Measurements from ENCODE around the gene PIGN.
"Not testable (repeated sequence)": the region's sequence is repeated elsewhere in the genome, so short reads cannot be mapped to it uniquely, and the experiment has no call there.

PIGN gene

DNA sequence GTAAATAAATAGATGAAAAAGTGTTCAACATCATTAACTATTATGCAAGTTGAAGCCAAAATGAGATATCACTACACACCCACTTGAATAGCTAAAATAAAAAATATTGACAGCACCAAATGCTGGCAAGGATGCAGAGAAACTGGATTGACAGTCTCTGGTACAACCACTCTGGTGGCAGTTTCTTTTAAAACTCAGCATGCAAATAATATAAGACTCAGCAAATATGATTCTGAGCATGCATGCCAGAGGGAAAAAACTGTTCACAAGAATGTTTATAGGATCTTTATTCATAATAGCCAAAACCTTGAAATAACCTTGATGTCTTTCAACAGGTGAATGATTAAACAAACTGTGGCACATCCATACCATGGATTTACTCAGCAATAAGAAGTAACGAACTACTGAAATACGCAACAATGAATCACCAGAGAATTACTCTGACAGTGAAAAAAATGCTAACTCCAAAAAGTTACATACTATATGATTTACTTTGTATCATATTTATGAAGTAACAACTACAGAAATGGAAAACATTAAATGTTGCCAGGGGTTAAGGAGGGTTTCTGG is 131.8 kb downstream of the PIGN start:
- DNase-seq (ENCODE audit: low spot score): no peak

DNA sequence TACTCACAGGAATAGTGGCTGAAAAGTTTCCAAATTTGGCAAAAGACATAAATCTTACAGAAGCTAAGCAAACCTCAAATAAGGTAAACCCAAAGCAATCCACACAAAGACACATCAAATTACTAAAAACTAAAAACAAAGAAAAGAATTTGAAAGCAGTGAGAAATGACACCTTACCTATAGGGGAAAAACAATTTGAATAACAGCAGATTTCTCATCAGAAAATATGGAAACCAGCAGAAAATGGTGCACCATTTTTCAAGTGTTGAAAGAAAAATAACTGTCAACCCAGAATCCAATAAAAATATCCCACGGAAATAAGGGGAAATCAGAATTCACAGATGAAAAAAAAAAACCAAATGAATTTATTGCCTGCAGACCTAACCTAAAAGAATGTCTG is 138.6 kb downstream of the PIGN start:
- no peak for DNase-seq (ENCODE audit: low spot score)

DNA sequence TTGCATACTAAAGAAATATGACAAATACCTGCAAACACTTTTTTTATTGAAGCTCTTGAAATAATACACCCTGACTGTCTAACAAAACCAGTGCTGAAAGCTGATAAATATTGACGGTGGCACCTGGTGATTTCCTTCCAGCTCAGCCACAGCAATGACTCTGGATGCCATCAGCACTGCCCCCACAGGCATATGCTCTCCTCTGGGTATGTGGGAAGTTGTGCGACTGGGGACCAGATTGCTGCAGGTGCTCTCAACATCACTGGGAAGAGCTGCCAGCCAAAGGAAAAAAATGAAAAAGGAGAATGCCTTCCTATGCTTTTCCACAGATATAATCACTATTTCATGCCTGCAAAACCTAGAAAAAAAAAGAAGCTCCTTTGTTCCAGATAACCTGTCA is 141.5 kb downstream of the PIGN start:
- no peak for DNase-seq (ENCODE audit: low spot score)

DNA sequence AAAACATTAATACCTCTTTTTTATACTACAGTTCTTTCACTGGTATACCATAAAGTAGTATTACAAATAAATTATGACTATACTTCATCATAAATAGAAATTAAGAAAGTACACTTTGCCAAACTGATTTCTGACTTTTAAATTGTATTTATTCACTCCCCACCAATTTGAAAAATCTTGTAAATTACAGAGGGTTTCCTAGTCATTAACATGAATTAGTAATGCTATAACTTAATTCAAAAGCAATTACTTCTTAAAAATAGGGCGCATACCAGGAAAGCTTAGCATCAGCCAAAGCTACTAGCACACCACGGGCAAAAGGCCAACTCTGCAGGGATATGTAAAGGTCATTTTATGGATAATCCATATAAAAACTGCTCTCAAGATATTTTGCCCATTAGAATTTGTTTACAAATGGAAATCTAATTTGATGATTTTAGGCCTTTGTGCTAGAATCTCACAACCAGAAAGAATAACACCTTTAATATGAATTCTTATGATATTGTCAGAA is 142.3 kb downstream of the PIGN start:
- DNase-seq (ENCODE audit: low spot score): no peak

DNA sequence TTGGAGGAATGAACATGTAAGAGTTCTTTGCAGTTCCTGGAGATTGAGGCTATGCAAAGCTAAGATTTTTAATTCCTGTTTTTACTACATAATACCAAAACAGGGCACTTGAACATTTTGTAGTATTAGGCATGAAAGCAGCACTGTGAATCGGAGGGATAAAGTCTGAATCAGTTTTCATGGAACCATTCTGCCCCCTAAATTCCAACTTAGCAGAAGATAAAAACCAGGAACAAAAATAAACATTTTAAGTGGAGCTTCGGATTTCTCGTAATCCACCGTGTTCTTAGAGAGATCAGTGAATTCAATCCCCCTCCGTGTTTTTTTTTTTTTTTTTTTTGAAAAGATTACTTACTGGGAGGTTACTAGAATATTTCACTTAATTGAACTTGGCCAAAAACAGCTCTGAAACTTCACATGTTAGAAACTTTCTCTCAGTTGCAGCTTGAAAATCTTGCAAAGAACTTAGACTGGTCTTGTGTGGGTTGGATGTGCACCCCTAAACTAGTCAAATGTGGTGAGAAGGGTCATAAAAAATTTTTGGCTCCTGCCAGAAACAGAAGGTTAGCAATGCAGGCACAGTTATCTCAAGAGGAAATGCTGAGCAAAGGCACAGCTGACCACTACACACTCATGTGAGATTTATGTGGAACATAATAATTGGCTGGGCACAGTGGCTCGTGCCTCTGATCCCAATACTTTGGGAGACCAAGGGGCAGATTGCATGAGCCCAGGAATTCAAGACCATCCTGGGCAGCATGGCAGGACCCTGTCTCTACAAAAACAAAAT is 148.7 kb downstream of the PIGN start:
- no peak for DNase-seq (ENCODE audit: low spot score)

DNA sequence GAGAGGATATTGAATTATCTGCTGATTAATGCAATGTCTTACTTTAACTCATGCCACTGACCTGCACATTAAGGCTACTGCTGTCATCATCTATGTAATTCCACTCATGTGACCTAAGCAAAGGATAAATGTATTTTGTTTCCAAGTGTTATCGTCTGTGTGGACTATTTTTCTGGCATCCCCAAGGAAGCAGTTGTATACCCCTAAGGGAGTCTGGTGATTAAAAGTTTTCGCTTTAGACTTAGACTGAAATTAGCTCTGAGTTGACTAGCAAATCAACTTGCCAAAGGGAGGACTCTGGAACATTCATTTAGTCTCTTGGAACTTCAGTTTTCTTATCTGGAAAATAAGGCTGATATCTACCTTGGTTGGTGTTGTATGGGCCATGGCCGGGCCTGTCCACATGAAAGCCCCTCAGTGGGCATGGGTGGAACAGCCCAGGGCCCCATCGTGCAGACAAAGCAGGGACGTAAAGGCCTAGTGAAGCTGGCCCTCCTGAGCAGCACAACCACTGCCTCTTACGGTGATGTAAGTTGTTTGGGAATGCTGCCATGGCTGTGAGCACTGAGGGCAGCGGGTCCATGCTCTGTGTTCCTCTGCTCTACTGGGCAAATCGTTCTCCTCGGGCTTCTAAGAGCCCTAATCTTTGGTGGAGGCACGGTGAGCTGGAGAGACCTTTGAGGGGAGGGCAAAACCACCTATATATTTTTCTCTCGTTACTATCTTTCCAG is 149.7 kb downstream of the PIGN start:
- DNase-seq (ENCODE audit: low spot score): no peak

GRCh38 chr18:62034286-62034685 is 152.6 kb downstream of the PIGN start:
- not testable (repeated sequence) for DNase-seq (ENCODE audit: low spot score)

- no peak for DNase-seq (ENCODE audit: low spot score)
These were observed 153.1 kb downstream of the PIGN start for GRCh38 chr18:62033756-62034155.

DNA sequence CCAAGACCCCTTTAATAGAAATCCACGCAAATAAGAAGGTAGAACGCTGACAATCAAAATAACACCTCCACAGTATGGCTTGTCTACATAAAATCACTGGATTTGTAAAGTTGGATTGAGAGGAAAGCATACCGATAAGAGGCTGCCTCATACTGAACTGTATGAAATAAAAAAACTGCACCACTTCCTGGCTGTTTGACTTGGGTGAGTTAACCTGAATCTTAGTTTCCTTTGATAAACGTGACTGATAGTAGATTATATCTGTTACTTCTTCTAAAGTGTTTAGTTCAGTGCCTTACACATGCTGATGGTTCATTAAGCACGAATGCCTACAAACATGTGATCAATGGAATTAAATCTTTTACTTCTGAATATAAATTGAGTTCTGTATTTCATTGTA is 153.6 kb downstream of the PIGN start:
- peak; percentile 2 for DNase-seq (ENCODE audit: low spot score)

DNA sequence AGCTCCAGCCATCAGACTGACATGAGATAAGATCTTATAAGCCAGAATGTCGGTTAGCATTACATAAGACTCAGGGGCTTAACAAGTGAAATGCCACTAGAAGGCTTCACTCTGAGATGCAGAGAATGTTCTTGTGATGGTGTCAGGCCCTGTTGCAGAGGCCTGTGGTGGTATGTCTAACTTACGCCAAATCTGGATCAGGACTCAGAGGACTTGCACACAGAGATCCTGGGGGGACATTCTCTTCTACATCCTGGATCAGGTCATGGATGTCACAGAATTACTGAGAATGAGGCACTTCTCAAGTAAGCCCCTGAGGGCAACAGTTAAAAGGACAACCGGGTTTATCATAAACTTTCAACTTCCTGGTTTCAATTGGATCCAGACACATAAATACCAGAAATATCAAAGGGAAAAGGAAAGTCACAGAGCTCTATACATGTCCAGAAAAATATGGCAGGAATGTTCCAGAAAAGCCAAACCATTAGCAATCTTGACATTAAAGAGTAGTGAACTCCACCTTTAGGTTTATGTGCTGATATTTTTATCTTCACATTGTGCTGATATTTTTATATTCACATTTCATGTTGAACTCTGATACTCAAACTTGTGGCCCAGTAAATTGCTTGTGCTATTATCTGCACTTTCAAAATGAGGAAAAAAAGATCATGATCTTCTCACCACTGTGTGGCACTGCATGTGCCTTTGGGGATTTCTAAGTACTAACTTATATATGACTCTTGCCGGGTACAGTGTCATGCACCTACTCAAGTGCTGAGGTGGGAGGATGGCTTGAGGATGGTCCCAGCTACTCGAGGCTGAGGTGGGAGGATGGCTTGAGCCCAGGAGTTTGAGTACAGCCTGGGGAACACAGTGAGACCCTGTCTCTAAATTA is 156.5 kb downstream of the PIGN start:
- DNase-seq (ENCODE audit: low spot score): no peak

- no peak for DNase-seq (ENCODE audit: low spot score)
These were observed 158.1 kb downstream of the PIGN start for GRCh38 chr18:62028715-62029114.

DNA sequence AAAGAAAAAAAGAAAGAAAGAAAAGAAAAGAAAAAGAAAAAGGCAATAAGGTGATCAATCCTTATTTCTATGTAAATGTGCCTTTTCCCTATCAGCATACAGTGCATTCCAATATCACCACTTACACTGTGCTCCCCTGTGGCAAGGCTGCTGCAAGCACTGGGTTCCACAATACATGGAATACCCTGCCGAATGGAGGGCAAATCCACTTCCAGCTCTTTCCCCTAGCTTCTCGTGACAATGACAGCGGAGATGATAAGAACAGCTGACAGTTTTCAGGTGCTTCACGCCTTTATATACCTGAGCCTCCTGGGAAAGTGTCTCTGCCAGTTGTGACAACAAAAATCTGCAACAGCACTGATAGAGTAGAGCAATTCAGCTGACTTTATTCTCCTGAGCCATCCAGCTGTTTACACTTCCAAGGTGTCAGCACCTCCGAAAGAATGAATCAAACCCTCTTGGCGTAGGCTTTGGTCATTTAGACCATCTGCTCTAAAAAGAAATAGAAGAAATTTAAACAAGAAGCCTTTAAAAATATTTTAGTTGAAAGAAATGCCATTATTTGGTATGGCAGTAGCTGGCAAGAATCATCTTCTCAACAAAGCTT is 158.8 kb downstream of the PIGN start:
- DNase-seq (ENCODE audit: low spot score): no peak

- DNase-seq (ENCODE audit: low spot score): no peak
These were observed 160.3 kb downstream of the PIGN start for GRCh38 chr18:62026586-62026985.

GRCh38 chr18:62024983-62025382 is 161.9 kb downstream of the PIGN start:
- DNase-seq (ENCODE audit: low spot score): no peak

- no peak for DNase-seq (ENCODE audit: low spot score)
These were observed 163.3 kb downstream of the PIGN start for GRCh38 chr18:62023536-62023935.

- no peak for DNase-seq (ENCODE audit: low spot score)
These were observed 168.2 kb downstream of the PIGN start for GRCh38 chr18:62018759-62019041.

DNA sequence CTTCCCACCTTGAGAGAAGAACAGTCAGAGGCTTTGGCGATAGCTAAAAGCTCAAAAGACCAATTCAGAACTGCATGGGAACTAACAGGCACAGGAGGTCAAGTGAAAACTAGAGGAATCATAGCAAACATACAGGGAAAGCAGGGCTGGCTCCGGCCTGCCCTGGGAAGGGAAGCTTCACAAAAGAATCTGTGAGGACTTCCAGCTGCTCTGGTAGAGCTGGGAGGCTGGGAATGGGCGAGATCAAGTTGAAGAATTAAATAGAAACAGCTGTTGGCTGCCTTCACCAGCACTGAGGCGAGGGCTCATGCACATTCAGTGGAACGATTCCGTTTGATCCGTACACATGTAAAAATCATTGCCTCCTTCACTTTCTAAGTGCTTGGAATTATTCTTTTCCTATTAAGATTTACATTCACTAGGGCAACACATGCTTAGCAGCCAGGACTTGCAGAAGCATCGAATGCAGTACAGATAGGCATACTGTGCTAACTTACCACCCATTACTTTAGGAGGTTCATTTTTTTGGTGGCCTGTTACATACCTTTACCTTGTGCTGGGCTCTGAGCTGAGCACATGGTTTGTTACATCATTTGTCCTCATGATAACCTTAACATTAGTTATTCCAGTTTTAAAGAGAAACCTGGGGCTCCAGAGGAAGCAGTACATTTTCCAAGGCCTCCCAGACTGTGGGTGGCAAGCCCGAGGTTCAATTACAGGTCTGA is 168.7 kb downstream of the PIGN start:
- no peak for DNase-seq (ENCODE audit: low spot score)

GRCh38 chr18:62017618-62018017 is 169.2 kb downstream of the PIGN start:
- DNase-seq (ENCODE audit: low spot score): no peak

DNA sequence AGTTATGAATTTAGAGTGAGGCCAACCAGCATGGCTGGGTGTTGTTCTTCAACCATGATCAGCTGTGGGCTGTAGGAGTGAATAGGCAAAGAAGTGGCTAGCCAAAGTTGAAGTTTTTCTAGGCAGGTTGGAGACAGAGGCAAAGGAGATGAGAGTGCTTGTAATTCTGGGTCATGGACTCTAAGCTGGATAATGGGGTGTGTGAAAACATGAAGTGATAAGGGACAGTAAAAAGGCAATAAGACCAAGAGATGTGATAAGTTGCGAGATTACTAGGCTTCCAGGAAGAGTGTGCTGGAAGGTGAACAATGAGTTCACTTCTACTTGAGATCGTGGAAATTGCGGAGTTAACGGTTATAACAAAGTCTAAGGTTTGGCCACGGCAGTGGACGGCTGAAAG is 175.4 kb downstream of the PIGN start:
- DNase-seq (ENCODE audit: low spot score): no peak

DNA sequence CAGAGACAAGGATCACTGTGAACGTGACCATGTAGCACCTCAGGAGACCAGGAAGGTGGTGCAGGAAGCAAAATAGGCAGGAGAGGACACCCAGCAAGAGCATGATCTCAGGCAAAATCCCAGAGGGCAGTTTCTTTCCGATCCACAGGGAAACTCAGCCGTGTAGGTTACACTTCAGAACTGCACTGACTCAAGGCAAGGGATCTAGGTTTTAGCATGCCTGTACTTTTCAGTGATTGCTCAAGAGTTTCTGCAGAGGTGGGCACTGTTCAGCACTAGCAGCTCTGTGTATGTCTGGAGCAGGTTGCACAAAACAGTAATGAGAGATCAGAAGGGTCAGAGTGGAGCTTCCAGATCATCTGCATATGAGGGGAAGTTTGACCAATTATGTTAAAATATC is 177.3 kb downstream of the PIGN start:
- no peak for DNase-seq (ENCODE audit: low spot score)

- no peak for DNase-seq (ENCODE audit: low spot score)
These were observed 185.5 kb downstream of the PIGN start for GRCh38 chr18:62001396-62001795.
